K562 (cell line): ENCODE data around the gene NME7. TPM values are rescaled to one million over a fixed set of nuclear protein-coding genes. Genes with fewer than 3 reads are reported as not detected.
A peak's percentile ranks its signal among the peaks of the same experiment; 100 is the strongest.

Experiments used
- ATAC-seq: fragments of 200-7000 bp; cut with Tn5 transposase; 3 replicates; pipeline ENCODE4 v1.9.1; 2020; ENCODE audit warnings: moderate library complexity
- BruUV-seq: library from RNA; stranded (reverse); fragments of 400-500 nt; replicated peaks from 2 replicates; lab custom pipeline; 2021; lab: Mats Ljungman, UMichigan
- CTCF ChIA-PET: fragments of 300-600 bp; formaldehyde crosslinking; extraction: SDS; loops from one replicate; lab custom pipeline; 2021; ENCODE audit warnings: low intra/inter-chr PET ratio; lab: Yijun Ruan, JAX
- POLR2A ChIA-PET: fragments of 300-600, 350-650 bp; sonication (Branson Sonifier 250); formaldehyde crosslinking; extraction: SDS; loops from one replicate; lab custom pipeline; 2021; ENCODE audit warnings: antibody characterized with exemption, inconsistent platforms; lab: Yijun Ruan, JAX
- DNase-seq, 4 experiments: peaks; one replicate each; pipeline versions ENCODE4 v3.0.0 to v3.0.0-alpha.2; 2011 to 2018; ENCODE audit warnings: low spot score in 3 of 4, mixed read lengths in 3 of 4; ENCODE audit errors: extremely low read depth in 1 of 4
- FAIRE-seq: peaks from 2 replicates; lab custom pipeline; 2011; peaks lifted over from hg19 to GRCh38; lab: Jason Lieb, UNC
- H2AFZ ChIP-seq: 2 replicates; pipeline ENCODE4 v1.6.0; 2011; ENCODE audit warnings: low read depth, low read length, control low read depth, inconsistent platforms
- H3K27ac ChIP-seq: fragments of 200-600 bp; 3 replicates; pipeline ENCODE4 v1.8.0; 2011; ENCODE audit warnings: low read depth, mild to moderate bottlenecking, control low read depth, inconsistent platforms, low read length, moderate library complexity, mixed read lengths; ENCODE audit errors: extremely low read depth
- H3K27me3 ChIP-seq, 2 experiments: fragments of 300-600 bp in 1 of 2; 2 replicates in 1 of 2; 3 replicates in 1 of 2; pipeline versions ENCODE4 v1.6.0 to v1.8.0; 2011; ENCODE audit warnings: inconsistent platforms in 2 of 2, low read length in 2 of 2, mild to moderate bottlenecking in 1 of 2, mixed read lengths in 1 of 2, moderate library complexity in 1 of 2; ENCODE audit not compliant: control insufficient read depth in 2 of 2, insufficient read depth in 2 of 2
- H3K36me3 ChIP-seq: fragments of 300-600 bp; 3 replicates; pipeline ENCODE4 v1.8.0; 2011; ENCODE audit warnings: mild to moderate bottlenecking, low read length, inconsistent platforms; ENCODE audit not compliant: control insufficient read depth, insufficient read depth
- H3K4me1 ChIP-seq, 2 experiments: fragments of 200-600 bp in 1 of 2; replicated peaks in 1 of 2; 2 replicates in 1 of 2; 3 replicates in 1 of 2; pipeline versions ENCODE4 v1.5.1 to v1.8.0; 2011; ENCODE audit warnings: inconsistent platforms in 2 of 2, low read length in 2 of 2, mild to moderate bottlenecking in 1 of 2, mixed read lengths in 1 of 2, moderate library complexity in 1 of 2; ENCODE audit not compliant: control insufficient read depth in 2 of 2, insufficient read depth in 2 of 2
- H3K4me2 ChIP-seq: 2 replicates; pipeline ENCODE4 v1.6.1; 2011; ENCODE audit warnings: low read length, control low read depth, inconsistent platforms, mixed read lengths; ENCODE audit not compliant: insufficient read depth
- H3K4me3 ChIP-seq: fragments of 200-600 bp; sonication (generic), shearing (Covaris generic); 2 replicates; pipeline ENCODE4 v1.5.1; 2016; ENCODE audit warnings: control low read depth, inconsistent platforms
- H3K79me2 ChIP-seq: fragments of 200-600 bp; 3 replicates; pipeline ENCODE4 v1.8.0; 2011; ENCODE audit warnings: low read length, inconsistent platforms; ENCODE audit not compliant: control insufficient read depth, insufficient read depth
- H3K9ac ChIP-seq, 2 experiments: 2 replicates each; pipeline versions ENCODE4 v1.6.0 to v1.6.1; 2011; ENCODE audit warnings: low read depth in 2 of 2, low read length in 2 of 2, control low read depth in 1 of 2, inconsistent platforms in 1 of 2, mild to moderate bottlenecking in 1 of 2, mixed read lengths in 1 of 2; ENCODE audit not compliant: insufficient read depth in 1 of 2
- H3K9me1 ChIP-seq: one replicate; pipeline ENCODE4 v1.6.0; 2011; ENCODE audit warnings: inconsistent platforms, mild to moderate bottlenecking, low read length, moderate library complexity; ENCODE audit not compliant: control insufficient read depth, insufficient read depth
- H3K9me3 ChIP-seq: replicated peaks from 2 replicates; pipeline ENCODE4 v1.5.1; 2011; ENCODE audit warnings: low read depth, low read length, inconsistent platforms; ENCODE audit not compliant: control insufficient read depth, insufficient read depth
- H4K20me1 ChIP-seq: replicated peaks from 2 replicates; pipeline ENCODE4 v1.6.1; 2011; ENCODE audit warnings: low read length, inconsistent platforms, mixed read lengths; ENCODE audit not compliant: control insufficient read depth, insufficient read depth
- CBFA2T3 ChIP-seq: fragments of 450-650 bp; IDR thresholded peaks from 2 replicates; pipeline ENCODE4 v1.6.1; 2017
- CBX8 ChIP-seq: fragments of 200-600 bp; sonication (generic); IDR thresholded peaks from 2 replicates; pipeline ENCODE4 v1.6.1; 2012; ENCODE audit warnings: borderline replicate concordance, mixed run types, low read depth, mild to moderate bottlenecking, moderate library complexity, mixed read lengths, low read length, control low read depth, inconsistent platforms; ENCODE audit not compliant: poor library complexity, severe bottlenecking; ENCODE audit errors: extremely low read depth
- E4F1 ChIP-seq: fragments of 250-450 bp; sonication (Bioruptor Pico); IDR thresholded peaks from 2 replicates; pipeline ENCODE4 v1.5.0; 2021; ENCODE audit warnings: mild to moderate bottlenecking, borderline replicate concordance
- GTF2A2 ChIP-seq: IDR thresholded peaks from 2 replicates; pipeline ENCODE4 v1.6.1; 2016; ENCODE audit warnings: mild to moderate bottlenecking, missing genetic modification characterization, missing compliant biosample characterization
- HCFC1 ChIP-seq: IDR thresholded peaks from 2 replicates; pipeline ENCODE4 v1.6.1; 2012; ENCODE audit warnings: low read depth, low read length, improper control_type of control experiment
- HNRNPLL ChIP-seq: fragments of 200-400 bp; formaldehyde crosslinking; IDR thresholded peaks from 2 replicates; pipeline ENCODE4 v1.6.1; 2017; ENCODE audit warnings: low read length, low read depth, mild to moderate bottlenecking; ENCODE audit not compliant: poor library complexity, severe bottlenecking
- NFXL1 ChIP-seq: fragments of 450-650 bp; formaldehyde crosslinking; IDR thresholded peaks from 2 replicates; pipeline ENCODE4 v1.4.0; 2021; ENCODE audit warnings: mild to moderate bottlenecking
- POLR2A ChIP-seq: fragments of 450-650 bp; conservative IDR thresholded peaks from 2 replicates; pipeline ENCODE4 v1.6.1; 2016
- PYGO2 ChIP-seq: fragments of 450-650 bp; IDR thresholded peaks from 2 replicates; pipeline ENCODE4 v1.6.1; 2016; ENCODE audit warnings: mild to moderate bottlenecking, missing genetic modification characterization, moderate library complexity, missing compliant biosample characterization
- USF2 ChIP-seq: sonication (generic); formaldehyde crosslinking; IDR thresholded peaks from 2 replicates; pipeline ENCODE4 v1.5.0; 2020; ENCODE audit warnings: missing genetic modification reagents
- WGBS: fragments of 100-300 bp; shearing (Covaris generic); methylation state at CpG from one replicate; pipeline ENCODE4 v1.1.6; 2016; ENCODE audit warnings: low coverage, mixed read lengths; ENCODE audit not compliant: insufficient coverage; ENCODE audit errors: missing lambda C conversion rate; 5-methylcytosine and 5-hydroxymethylcytosine counted together
- in situ Hi-C: fragments of 300-500 bp; cut with MboI; formaldehyde crosslinking; loops from 4 replicates; pipeline ENCODE4 v1.15.0; 2018; ENCODE audit warnings: inconsistent platforms, mixed read lengths
- intact Hi-C: fragments of 100-400 bp; cut with micrococcal nuclease; formaldehyde crosslinking; loops from 2 replicates; pipeline ENCODE4 v1.14.2; 2022
- polyA plus RNA-seq, 8 experiments: library from polyadenylated mRNA; depleted of rRNA in 4 of 8; stranded (reverse) in 5 of 8; unstranded in 3 of 8; fragments of >200 nt; fragmentation: Nextera tagmentation in 2 of 8; fragmentation: Illumina TruSeq in 1 of 8; extraction: Ambion mirVana in 2 of 8; extraction: Trizol in 1 of 8; gene quantifications; 2 replicates each; pipeline versions ENCODE4 v1.2.1 to v1.2.3, GENCODE V29; 2011 to 2014; ENCODE audit warnings: inconsistent platforms in 1 of 8, missing spikeins in 1 of 8
- total RNA-seq, 7 experiments: library from RNA; depleted of rRNA in 6 of 7; stranded (reverse); fragments of >200 nt in 6 of 7; fragmentation: Illumina TruSeq in 2 of 7; extraction: Trizol in 2 of 7; gene quantifications; 2 replicates each; pipeline versions ENCODE4 v1.2.1 to v1.2.3, GENCODE V29; 2011 to 2021; ENCODE audit warnings: low replicate concordance in 1 of 7

The NME7 gene
- total and polyA plus RNA-seq, 9 of the 15 experiments (the other 6 are each of a cell fraction or from before 2014, with no cell fraction given), result 7.9 to 43.2 (median 23.9) TPM

GRCh38 chr1:169361281-169361680, 6.3 kb downstream of the NME7 start:
- H3K27me3 ChIP-seq, result no peaks in the 10 kb centered on the region
- H4K20me1 ChIP-seq, result no peaks in the 10 kb centered on the region
- H3K9me1 ChIP-seq, result no peaks in the 10 kb centered on the region
- no peaks in the 10 kb centered on the region for H3K9me3 ChIP-seq
- ChIA-PET CTCF (no interaction called here), POLR2A (interaction anchor here (1.1 kb wide), 1 partner anchor 13 kb away, joined by 10 read pairs; no protein-coding TSS in a partner anchor)
- H3K79me2 ChIP-seq, result no peaks in the 10 kb centered on the region
- no peak overlapping the region for H2AFZ ChIP-seq
- in situ Hi-C loops, result loop anchor here (25.0 kb wide), 1 partner anchor 749 kb away; no protein-coding TSS in a partner anchor
- intact Hi-C loops, result no loop called here
- ATAC-seq (no peak), DNase-seq (no peak), FAIRE-seq (no peak)
- no peak overlapping the region for H3K9ac ChIP-seq
- H3K4me3 ChIP-seq, result no peak overlapping the region
- H3K36me3 ChIP-seq, result no peaks in the 10 kb centered on the region
- WGBS, result 83% methylated on average over 5 of the region's 7 CpGs
- no peak overlapping the region for H3K27ac ChIP-seq
- H3K4me2 ChIP-seq, result no peak overlapping the region
- H3K4me1 ChIP-seq, result peaks cover 0 to 2% of the 10 kb centered on the region in 2 experiments; a peak in 1 of 5 replicates
- BruUV-seq, result no TSS peak
- TF ChIP-seq NFXL1 (CRISPR knock-in tag) (no peak), HNRNPLL (no peak), POLR2A (no peak), USF2 (CRISPR knock-in tag) (no peak)

GRCh38 chr1:169360415-169360814, 7.2 kb downstream of the NME7 start:
- no peak overlapping the region for H3K9ac ChIP-seq
- H3K4me3 ChIP-seq, result no peak overlapping the region
- intact Hi-C loops (no loop called here), in situ Hi-C loops (loop anchor here (25.0 kb wide), 1 partner anchor 748 kb away; no protein-coding TSS in a partner anchor)
- H3K4me2 ChIP-seq, result no peak overlapping the region
- no peak for FAIRE-seq
- DNase-seq, result no peak
- no peaks in the 10 kb centered on the region for H3K36me3 ChIP-seq
- no peaks in the 10 kb centered on the region for H3K9me1 ChIP-seq
- POLR2A ChIA-PET, result interaction anchor here (1.2 kb wide), 1 partner anchor 12 kb away, joined by 5 read pairs; no protein-coding TSS in a partner anchor
- H3K4me1 ChIP-seq, result peaks cover 0 to 6% of the 10 kb centered on the region in 2 experiments; a peak in 1 of 5 replicates
- H3K9me3 ChIP-seq, result no peaks in the 10 kb centered on the region
- BruUV-seq, result no TSS peak
- H4K20me1 ChIP-seq, result no peaks in the 10 kb centered on the region
- no peaks in the 10 kb centered on the region for H3K27me3 ChIP-seq
- no peaks in the 10 kb centered on the region for H3K79me2 ChIP-seq
- no peak overlapping the region for H3K27ac ChIP-seq
- CTCF ChIA-PET, result no interaction called here
- peak; percentile 28; the same call in 1 of the 3 replicates for ATAC-seq
- no peak overlapping the region for H2AFZ ChIP-seq
- WGBS, result 56% methylated on average over 1 of the region's 1 CpG
- TF ChIP-seq CBX8, result no peak
- TF ChIP-seq GTF2A2, result no peak
- TF ChIP-seq E4F1 (CRISPR knock-in tag), result no peak
- TF ChIP-seq PYGO2 (tag), result no peak
- no peak for TF ChIP-seq CBFA2T3
- no peak for TF ChIP-seq HCFC1
